AG04450 (cell line): ENCODE measurements around the gene UROC1. TPM values are rescaled to one million over a fixed set of nuclear protein-coding genes. Genes with fewer than 3 reads are reported as not detected.

Source experiments
- CTCF ChIA-PET: fragments of 300-600, 350-600 bp; formaldehyde crosslinking; extraction: SDS; loops from one replicate; lab custom pipeline; 2022; ENCODE audit warnings: antibody characterized with exemption, inconsistent platforms; lab: Charles Lee
- POLR2A ChIA-PET: fragments of 350-600 bp; formaldehyde crosslinking; extraction: SDS; loops from one replicate; lab custom pipeline; 2021; ENCODE audit warnings: antibody characterized with exemption, inconsistent platforms; lab: Yijun Ruan, JAX
- DNase-seq: peaks from one replicate; pipeline ENCODE4 v3.0.0-alpha.2; 2011; ENCODE audit warnings: low read depth, low spot score
- H3K27ac ChIP-seq: one replicate; pipeline ENCODE4 v1.5.1; 2012; ENCODE audit warnings: low read depth, low read length, control low read depth
- H3K27me3 ChIP-seq: one replicate; pipeline ENCODE4 v1.6.0; 2012; ENCODE audit warnings: low read length; ENCODE audit not compliant: control insufficient read depth, insufficient read depth
- H3K4me3 ChIP-seq: 2 replicates; pipeline ENCODE4 v1.5.1; 2011; ENCODE audit warnings: mild to moderate bottlenecking, low read depth, low read length, control low read depth
- H3K9me3 ChIP-seq: 2 replicates; pipeline ENCODE4 v1.5.1; 2012; ENCODE audit warnings: low read length; ENCODE audit not compliant: control insufficient read depth, insufficient read depth
- CTCF ChIP-seq: IDR thresholded peaks from 2 replicates; pipeline ENCODE4 v1.5.1; 2011; ENCODE audit warnings: low read depth, low read length, control low read depth, inconsistent platforms
- polyA plus RNA-seq: library from polyadenylated mRNA; depleted of rRNA; stranded (reverse); fragments of >200 nt; gene quantifications from 2 replicates; pipeline ENCODE4 v1.2.3, GENCODE V29; 2011

The UROC1 gene
- polyA plus RNA-seq, 1 experiment = not detected

GRCh38 chr3:126450744-126451143 is 66.8 kb downstream of the UROC1 start:
- ChIA-PET CTCF (no interaction called here), POLR2A (no interaction called here)
- Histone ChIP-seq H3K4me3 (no peak overlapping the region), H3K27ac (no peak overlapping the region), H3K27me3 (no peaks in the 10 kb centered on the region), H3K9me3 (no peaks in the 10 kb centered on the region; the same call in 1 of the 2 replicates)
- TF ChIP-seq CTCF = no peak
- no peak for DNase-seq

GRCh38 chr3:126450219-126450618 is 67.4 kb downstream of the UROC1 start:
- ChIA-PET CTCF (no interaction called here), POLR2A (no interaction called here)
- H3K4me3 ChIP-seq = no peak overlapping the region
- no peak for TF ChIP-seq CTCF
- H3K9me3 ChIP-seq = no peaks in the 10 kb centered on the region; the same call in 1 of the 2 replicates
- no peak overlapping the region for H3K27ac ChIP-seq
- no peaks in the 10 kb centered on the region for H3K27me3 ChIP-seq
- DNase-seq = no peak

GRCh38 chr3:126449621-126450051 is 67.9 kb downstream of the UROC1 start:
- DNase-seq = no peak
- CTCF ChIA-PET = no interaction called here
- Histone ChIP-seq H3K9me3 (no peaks in the 10 kb centered on the region; the same call in 1 of the 2 replicates), H3K27ac (no peak overlapping the region), H3K27me3 (no peaks in the 10 kb centered on the region), H3K4me3 (no peak overlapping the region)
- no peak for TF ChIP-seq CTCF
- POLR2A ChIA-PET = no interaction called here

- Histone ChIP-seq H3K4me3 (no peak overlapping the region), H3K27me3 (no peaks in the 10 kb centered on the region), H3K27ac (no peak overlapping the region), H3K9me3 (no peaks in the 10 kb centered on the region; the same call in 1 of the 2 replicates)
- no peak for DNase-seq
- no peak for TF ChIP-seq CTCF
- ChIA-PET CTCF (no interaction called here), POLR2A (no interaction called here)
These were observed 68.7 kb downstream of the UROC1 start for GRCh38 chr3:126448893-126449180.

- H3K9me3 ChIP-seq = no peaks in the 10 kb centered on the region; the same call in 1 of the 2 replicates
- ChIA-PET CTCF (interaction anchor here (1.2 kb wide), 1 partner anchor 59 kb away, joined by 3 read pairs; no protein-coding TSS in a partner anchor), POLR2A (no interaction called here)
- H3K27ac ChIP-seq = no peak overlapping the region
- H3K27me3 ChIP-seq = no peaks in the 10 kb centered on the region
- no peak overlapping the region for H3K4me3 ChIP-seq
- no peak for TF ChIP-seq CTCF
- DNase-seq = no peak
These were observed 69.3 kb downstream of the UROC1 start for GRCh38 chr3:126448136-126448892.
